ENCODE data around the gene PSD2.

The PSD2 gene

DNA sequence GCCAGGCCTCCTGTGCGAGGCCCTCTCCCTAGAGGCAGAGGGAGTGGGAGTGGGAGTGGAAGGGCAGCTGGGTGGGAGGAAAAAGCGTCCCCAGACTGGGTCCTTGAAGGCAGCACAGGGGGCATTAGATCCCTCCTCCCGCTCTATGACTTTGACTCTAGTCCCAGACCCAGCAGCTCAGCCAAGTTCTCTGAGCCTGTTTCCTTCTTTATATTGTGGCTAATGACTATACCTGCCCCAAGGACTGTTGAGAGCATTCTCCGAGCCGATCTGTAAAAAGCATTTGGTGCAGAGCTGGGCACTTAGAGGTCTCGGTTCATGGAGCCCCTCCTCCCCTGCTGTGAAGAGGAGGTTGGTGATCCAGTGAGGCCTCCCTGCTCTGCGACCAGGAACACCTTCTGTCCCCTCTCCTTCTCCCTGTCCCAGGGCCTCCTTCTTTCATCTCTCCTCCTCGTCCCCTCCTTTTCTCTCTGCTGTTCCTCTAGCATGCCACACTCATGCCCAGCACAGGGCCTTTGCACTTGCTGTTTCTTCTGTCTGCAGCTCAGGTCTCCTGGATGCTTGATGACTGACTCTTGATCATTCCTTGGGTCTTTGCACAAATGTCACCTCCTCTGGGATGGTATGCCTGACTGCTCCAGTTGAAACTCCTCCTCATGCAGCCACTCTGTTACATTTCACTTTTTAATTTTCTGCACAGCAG, 23.4 kb upstream of the PSD2 start:
- TF ChIP-seq CTCF (IDR thresholded peaks at IDR 0.05; ENCODE audit: low read depth, low read length): no peak
- DNase-seq (ENCODE audit: low read depth in 2 of 2): no peak
- H3K4me3 ChIP-seq (replicated peaks in 1 of 2; ENCODE audit: low read depth in 2 of 2, low read length in 2 of 2): no peak overlapping the region

GRCh38 chr5:139772927-139773690, 22.5 kb upstream of the PSD2 start:
- no peak overlapping the region for H3K4me3 ChIP-seq (replicated peaks in 1 of 2; ENCODE audit: low read depth in 2 of 2, low read length in 2 of 2)
- TF ChIP-seq CTCF (IDR thresholded peaks at IDR 0.05; ENCODE audit: low read depth, low read length): no peak
- DNase-seq (ENCODE audit: low read depth in 2 of 2): no peak

DNA sequence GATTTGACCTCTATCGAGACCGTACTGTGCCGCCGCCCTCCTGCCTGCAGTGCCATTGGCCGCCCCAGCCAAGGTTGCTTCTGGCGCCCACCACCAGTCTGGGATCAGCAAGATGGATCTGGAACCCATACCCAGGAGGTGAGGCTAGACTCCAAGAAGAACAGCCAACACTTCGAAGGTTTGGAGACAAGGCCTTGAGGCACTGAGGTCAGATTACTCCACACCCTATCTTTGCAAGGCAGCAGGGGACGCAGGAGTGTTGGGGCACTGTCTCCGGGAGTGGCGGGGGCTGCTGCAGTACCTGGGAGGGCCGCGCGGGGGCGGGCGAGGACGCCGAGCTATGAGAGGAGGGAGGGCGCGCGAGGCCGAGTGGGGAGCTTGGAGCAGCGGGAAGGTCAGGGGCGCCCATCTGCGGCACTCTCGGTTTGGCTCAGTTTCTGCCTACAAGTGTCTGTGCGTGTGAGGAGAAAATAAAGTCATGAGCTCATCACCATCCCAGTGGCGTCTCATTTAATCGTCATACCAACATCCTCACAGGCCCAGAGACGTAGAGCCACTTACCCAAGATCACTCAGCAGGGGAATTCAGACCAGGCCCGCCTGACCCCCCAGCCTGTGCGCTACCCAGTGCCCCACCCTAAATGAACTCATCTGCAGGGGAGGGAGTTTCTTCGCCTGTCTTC, 20.5 kb upstream of the PSD2 start:
- no peak overlapping the region for H3K4me3 ChIP-seq (replicated peaks in 1 of 2; ENCODE audit: low read depth in 2 of 2, low read length in 2 of 2)
- peak; percentile 36 to 41 for DNase-seq (ENCODE audit: low read depth in 2 of 2)
- TF ChIP-seq CTCF (IDR thresholded peaks at IDR 0.05; ENCODE audit: low read depth, low read length): peak; percentile 93

- TF ChIP-seq CTCF (IDR thresholded peaks at IDR 0.05; ENCODE audit: low read depth, low read length): no peak
- DNase-seq (ENCODE audit: low read depth in 2 of 2): no peak
- no peak overlapping the region for H3K4me3 ChIP-seq (replicated peaks in 1 of 2; ENCODE audit: low read depth in 2 of 2, low read length in 2 of 2)
Observed at GRCh38 chr5:139775872-139776271, 19.7 kb upstream of the PSD2 start.

DNA sequence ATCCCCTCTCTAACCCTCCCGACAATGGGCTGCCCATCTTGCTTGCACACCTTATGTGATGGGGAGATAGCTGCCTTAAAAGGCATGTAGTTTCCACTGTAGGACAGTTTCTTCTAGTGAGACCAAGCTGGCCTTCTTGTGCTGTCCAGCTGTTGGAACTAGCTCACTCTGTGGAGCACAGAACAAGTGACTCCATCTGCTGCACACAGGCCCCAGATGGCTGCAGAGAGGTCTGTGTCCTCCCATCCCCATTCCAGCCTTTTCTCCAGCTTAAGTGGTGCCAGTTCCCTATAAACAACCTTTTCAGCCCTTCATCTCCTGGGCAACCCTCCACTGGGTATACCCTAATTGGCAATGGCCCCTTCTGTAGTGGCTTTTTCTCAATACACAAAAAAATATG, 18.7 kb upstream of the PSD2 start:
- no peak overlapping the region for H3K4me3 ChIP-seq (replicated peaks in 1 of 2; ENCODE audit: low read depth in 2 of 2, low read length in 2 of 2)
- no peak for TF ChIP-seq CTCF (IDR thresholded peaks at IDR 0.05; ENCODE audit: low read depth, low read length)
- no peak for DNase-seq (ENCODE audit: low read depth in 2 of 2)

DNA sequence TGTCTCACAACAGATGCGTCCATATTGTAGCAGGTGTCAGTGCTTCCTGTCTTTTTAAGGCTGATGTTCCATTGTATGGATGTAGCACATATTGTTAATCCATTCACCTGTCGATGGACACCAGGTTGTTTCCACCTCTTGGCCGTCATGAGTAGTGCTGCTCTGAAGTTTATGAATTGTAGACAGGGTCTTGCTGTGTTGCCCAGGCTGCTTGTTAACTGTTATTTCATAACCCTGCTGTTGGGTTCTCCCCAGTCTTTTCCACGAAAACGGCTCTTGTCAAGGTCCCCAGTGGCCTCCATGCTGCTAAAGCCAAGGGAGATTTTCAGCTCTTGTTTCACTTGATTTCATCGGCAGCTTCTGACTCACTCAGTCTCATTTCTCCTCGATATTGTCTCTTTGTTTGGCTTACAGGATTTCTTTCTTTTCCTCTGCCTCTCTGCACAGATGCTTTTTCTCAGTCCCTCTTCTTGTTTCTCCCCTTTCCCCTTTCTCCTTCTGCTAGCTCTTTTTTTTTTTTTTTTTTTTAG, 12.1 kb upstream of the PSD2 start:
- no peak overlapping the region for H3K4me3 ChIP-seq (replicated peaks in 1 of 2; ENCODE audit: low read depth in 2 of 2, low read length in 2 of 2)
- TF ChIP-seq CTCF (IDR thresholded peaks at IDR 0.05; ENCODE audit: low read depth, low read length): no peak
- DNase-seq (ENCODE audit: low read depth in 2 of 2): peak in 1 of 2 donors; percentile 33
